ENCODE results near the gene SDS.

SDS gene

GRCh38 chr12:113371808-113372207 is 31.9 kb downstream of the SDS start:
- no peaks in the 10 kb centered on the region for H3K4me1 ChIP-seq (ENCODE audit: control insufficient read depth in 2 of 2, insufficient read depth in 1 of 2, low read depth in 1 of 2, low read length in 2 of 2)
- WGBS, 2 donors (ENCODE audit: extremely low coverage in 2 of 2, insufficient read length in 2 of 2, insufficient replicate concordance in 1 of 2), result no CpG with 5 or more reads among the region's 6 CpGs
- H3K79me1 ChIP-seq (ENCODE audit: low read depth, low read length), result peaks cover 3% of the 10 kb centered on the region
- H2BK120ac ChIP-seq (ENCODE audit: low read depth, low read length), result no peak overlapping the region
- no peak overlapping the region for H3K4me2 ChIP-seq (ENCODE audit: insufficient read depth, low read length, poor library complexity, severe bottlenecking)
- no peak overlapping the region for H4K91ac ChIP-seq (ENCODE audit: low read depth, low read length, poor library complexity)
- no peak overlapping the region for H3K4ac ChIP-seq (ENCODE audit: low read length)
- peak overlapping the region; percentile 18 for H2BK12ac ChIP-seq (ENCODE audit: low read length)
- no peak overlapping the region for H3K4me3 ChIP-seq (ENCODE audit: low read length in 2 of 2)
- H3K27ac ChIP-seq (replicated peaks; ENCODE audit: low read length), result no peak overlapping the region
- peaks cover 11 to 47% of the 10 kb centered on the region in 2 donors for H3K36me3 ChIP-seq (replicated peaks in 1 of 2; ENCODE audit: control insufficient read depth in 2 of 2, insufficient read depth in 2 of 2, low read length in 2 of 2)
- peak overlapping the region; percentile 41 for H3K18ac ChIP-seq (ENCODE audit: low read length)
- H2BK5ac ChIP-seq (ENCODE audit: low read length), result no peak overlapping the region
- H3K9ac ChIP-seq (ENCODE audit: low read depth, low read length, poor library complexity), result no peak overlapping the region
- no peak for DNase-seq (ENCODE audit: low spot score)
- H2BK15ac ChIP-seq (ENCODE audit: low read length), result no peak overlapping the region
- H2AK5ac ChIP-seq (ENCODE audit: low read depth, low read length), result peak overlapping the region; percentile 61
- H2AFZ ChIP-seq (ENCODE audit: low read length), result no peak overlapping the region
- H3K14ac ChIP-seq (ENCODE audit: low read length), result no peak overlapping the region
- no peaks in the 10 kb centered on the region for H3K27me3 ChIP-seq (ENCODE audit: control insufficient read depth in 3 of 3, insufficient read depth in 3 of 3, low read depth in 1 of 3, low read length in 3 of 3)
- no peak overlapping the region for H3K23ac ChIP-seq (ENCODE audit: low read depth, low read length, poor library complexity)
- H4K8ac ChIP-seq (ENCODE audit: low read depth, low read length), result no peak overlapping the region
- H3K9me3 ChIP-seq (replicated peaks in 1 of 2; ENCODE audit: control insufficient read depth in 2 of 2, insufficient read depth in 1 of 2, low read depth in 1 of 2, low read length in 2 of 2), result peaks cover 0 to 2% of the 10 kb centered on the region in 2 donors

- H3K4me2 ChIP-seq (ENCODE audit: insufficient read depth, low read length, poor library complexity, severe bottlenecking), result no peak overlapping the region
- no peak overlapping the region for H4K8ac ChIP-seq (ENCODE audit: low read depth, low read length)
- no peak overlapping the region for H4K91ac ChIP-seq (ENCODE audit: low read depth, low read length, poor library complexity)
- H2BK5ac ChIP-seq (ENCODE audit: low read length), result peak overlapping the region; percentile 31
- H2AK5ac ChIP-seq (ENCODE audit: low read depth, low read length), result peak overlapping the region; percentile 61
- H2BK15ac ChIP-seq (ENCODE audit: low read length), result no peak overlapping the region
- H3K79me1 ChIP-seq (ENCODE audit: low read depth, low read length), result peaks cover 3% of the 10 kb centered on the region
- peaks cover 11 to 44% of the 10 kb centered on the region in 2 donors for H3K36me3 ChIP-seq (replicated peaks in 1 of 2; ENCODE audit: control insufficient read depth in 2 of 2, insufficient read depth in 2 of 2, low read length in 2 of 2)
- no peaks in the 10 kb centered on the region for H3K4me1 ChIP-seq (ENCODE audit: control insufficient read depth in 2 of 2, insufficient read depth in 1 of 2, low read depth in 1 of 2, low read length in 2 of 2)
- H3K9me3 ChIP-seq (replicated peaks in 1 of 2; ENCODE audit: control insufficient read depth in 2 of 2, insufficient read depth in 1 of 2, low read depth in 1 of 2, low read length in 2 of 2), result peaks cover 0 to 2% of the 10 kb centered on the region in 2 donors
- no peak overlapping the region for H3K9ac ChIP-seq (ENCODE audit: low read depth, low read length, poor library complexity)
- H3K18ac ChIP-seq (ENCODE audit: low read length), result no peak overlapping the region
- WGBS, 2 donors (ENCODE audit: extremely low coverage in 2 of 2, insufficient read length in 2 of 2, insufficient replicate concordance in 1 of 2), result no CpG with 5 or more reads among the region's 7 CpGs
- no peak overlapping the region for H3K4me3 ChIP-seq (ENCODE audit: low read length in 2 of 2)
- DNase-seq (ENCODE audit: low spot score), result no peak
- no peak overlapping the region for H3K14ac ChIP-seq (ENCODE audit: low read length)
- no peak overlapping the region for H3K23ac ChIP-seq (ENCODE audit: low read depth, low read length, poor library complexity)
- no peak overlapping the region for H2BK12ac ChIP-seq (ENCODE audit: low read length)
- H3K27me3 ChIP-seq (ENCODE audit: control insufficient read depth in 3 of 3, insufficient read depth in 3 of 3, low read depth in 1 of 3, low read length in 3 of 3), result no peaks in the 10 kb centered on the region
- H2AFZ ChIP-seq (ENCODE audit: low read length), result no peak overlapping the region
- no peak overlapping the region for H2BK120ac ChIP-seq (ENCODE audit: low read depth, low read length)
- H3K27ac ChIP-seq (replicated peaks; ENCODE audit: low read length), result no peak overlapping the region
- no peak overlapping the region for H3K4ac ChIP-seq (ENCODE audit: low read length)
Measured at GRCh38 chr12:113370923-113371682, 32.6 kb downstream of the SDS start.

- no peak overlapping the region for H4K91ac ChIP-seq (ENCODE audit: low read depth, low read length, poor library complexity)
- no peak overlapping the region for H2BK5ac ChIP-seq (ENCODE audit: low read length)
- no peak overlapping the region for H3K9ac ChIP-seq (ENCODE audit: low read depth, low read length, poor library complexity)
- H4K8ac ChIP-seq (ENCODE audit: low read depth, low read length), result no peak overlapping the region
- no peak overlapping the region for H3K27ac ChIP-seq (replicated peaks; ENCODE audit: low read length)
- no peak overlapping the region for H3K4me3 ChIP-seq (ENCODE audit: low read length in 2 of 2)
- no peak overlapping the region for H3K4ac ChIP-seq (ENCODE audit: low read length)
- H3K79me1 ChIP-seq (ENCODE audit: low read depth, low read length), result peaks cover 3% of the 10 kb centered on the region
- no peaks in the 10 kb centered on the region for H3K27me3 ChIP-seq (ENCODE audit: control insufficient read depth in 3 of 3, insufficient read depth in 3 of 3, low read depth in 1 of 3, low read length in 3 of 3)
- H3K18ac ChIP-seq (ENCODE audit: low read length), result no peak overlapping the region
- H3K36me3 ChIP-seq (replicated peaks in 1 of 2; ENCODE audit: control insufficient read depth in 2 of 2, insufficient read depth in 2 of 2, low read length in 2 of 2), result peaks cover 7 to 41% of the 10 kb centered on the region in 2 donors
- no peak overlapping the region for H2AFZ ChIP-seq (ENCODE audit: low read length)
- peaks cover 0 to 2% of the 10 kb centered on the region in 2 donors for H3K9me3 ChIP-seq (replicated peaks in 1 of 2; ENCODE audit: control insufficient read depth in 2 of 2, insufficient read depth in 1 of 2, low read depth in 1 of 2, low read length in 2 of 2)
- WGBS, 2 donors (ENCODE audit: extremely low coverage in 2 of 2, insufficient read length in 2 of 2, insufficient replicate concordance in 1 of 2), result no CpG with 5 or more reads among the region's 6 CpGs
- no peak overlapping the region for H2AK5ac ChIP-seq (ENCODE audit: low read depth, low read length)
- no peak overlapping the region for H2BK12ac ChIP-seq (ENCODE audit: low read length)
- no peak overlapping the region for H3K4me2 ChIP-seq (ENCODE audit: insufficient read depth, low read length, poor library complexity, severe bottlenecking)
- no peak overlapping the region for H2BK15ac ChIP-seq (ENCODE audit: low read length)
- H3K23ac ChIP-seq (ENCODE audit: low read depth, low read length, poor library complexity), result no peak overlapping the region
- no peak overlapping the region for H2BK120ac ChIP-seq (ENCODE audit: low read depth, low read length)
- H3K4me1 ChIP-seq (ENCODE audit: control insufficient read depth in 2 of 2, insufficient read depth in 1 of 2, low read depth in 1 of 2, low read length in 2 of 2), result no peaks in the 10 kb centered on the region
- H3K14ac ChIP-seq (ENCODE audit: low read length), result no peak overlapping the region
- no peak for DNase-seq (ENCODE audit: low spot score)
Measured at GRCh38 chr12:113369391-113369985, 34.2 kb downstream of the SDS start.

- no peak overlapping the region for H2BK12ac ChIP-seq (ENCODE audit: low read length)
- H3K4me2 ChIP-seq (ENCODE audit: insufficient read depth, low read length, poor library complexity, severe bottlenecking), result no peak overlapping the region
- no CpG with 5 or more reads among the region's 4 CpGs for WGBS, 2 donors (ENCODE audit: extremely low coverage in 2 of 2, insufficient read length in 2 of 2, insufficient replicate concordance in 1 of 2)
- H3K9ac ChIP-seq (ENCODE audit: low read depth, low read length, poor library complexity), result no peak overlapping the region
- no peak overlapping the region for H3K27ac ChIP-seq (replicated peaks; ENCODE audit: low read length)
- no peak overlapping the region for H4K8ac ChIP-seq (ENCODE audit: low read depth, low read length)
- H3K23ac ChIP-seq (ENCODE audit: low read depth, low read length, poor library complexity), result no peak overlapping the region
- H3K79me1 ChIP-seq (ENCODE audit: low read depth, low read length), result peaks cover 3% of the 10 kb centered on the region
- H2BK120ac ChIP-seq (ENCODE audit: low read depth, low read length), result no peak overlapping the region
- no peak overlapping the region for H2BK15ac ChIP-seq (ENCODE audit: low read length)
- H3K4ac ChIP-seq (ENCODE audit: low read length), result no peak overlapping the region
- no peak overlapping the region for H3K14ac ChIP-seq (ENCODE audit: low read length)
- H3K36me3 ChIP-seq (replicated peaks in 1 of 2; ENCODE audit: control insufficient read depth in 2 of 2, insufficient read depth in 2 of 2, low read length in 2 of 2), result peaks cover 5 to 31% of the 10 kb centered on the region in 2 donors
- no peak overlapping the region for H2BK5ac ChIP-seq (ENCODE audit: low read length)
- no peak overlapping the region for H2AK5ac ChIP-seq (ENCODE audit: low read depth, low read length)
- H3K4me3 ChIP-seq (ENCODE audit: low read length in 2 of 2), result peak overlapping the region in 1 of 2 donors; percentile 66
- H3K27me3 ChIP-seq (ENCODE audit: control insufficient read depth in 3 of 3, insufficient read depth in 3 of 3, low read depth in 1 of 3, low read length in 3 of 3), result no peaks in the 10 kb centered on the region
- DNase-seq (ENCODE audit: low spot score), result no peak
- H3K9me3 ChIP-seq (replicated peaks in 1 of 2; ENCODE audit: control insufficient read depth in 2 of 2, insufficient read depth in 1 of 2, low read depth in 1 of 2, low read length in 2 of 2), result no peaks in the 10 kb centered on the region
- no peak overlapping the region for H2AFZ ChIP-seq (ENCODE audit: low read length)
- no peak overlapping the region for H4K91ac ChIP-seq (ENCODE audit: low read depth, low read length, poor library complexity)
- no peak overlapping the region for H3K18ac ChIP-seq (ENCODE audit: low read length)
- no peaks in the 10 kb centered on the region for H3K4me1 ChIP-seq (ENCODE audit: control insufficient read depth in 2 of 2, insufficient read depth in 1 of 2, low read depth in 1 of 2, low read length in 2 of 2)
Measured at GRCh38 chr12:113368331-113368730, 35.4 kb downstream of the SDS start.
